H1 (cell line): ENCODE results near the gene GALNT9.
"Not testable (repeated sequence)": the region's sequence is repeated elsewhere in the genome, so short reads cannot be mapped to it uniquely, and the experiment has no call there.

Experiments used
- EP300 ChIP-seq, 2 experiments: IDR thresholded peaks; 1 replicate in 1 of 2; 2 replicates in 1 of 2; pipeline ENCODE4 v1.6.1; 2011 to 2012; ENCODE audit warnings: low read depth in 2 of 2, low read length in 2 of 2, mild to moderate bottlenecking in 2 of 2, borderline replicate concordance in 1 of 2, inconsistent platforms in 1 of 2, moderate library complexity in 1 of 2
- GABPA ChIP-seq: IDR thresholded peaks from 2 replicates; pipeline ENCODE4 v1.6.1; 2011; ENCODE audit warnings: mild to moderate bottlenecking, low read length, moderate library complexity, borderline replicate concordance; ENCODE audit not compliant: insufficient read depth
- GTF2F1 ChIP-seq: IDR thresholded peaks from 2 replicates; pipeline ENCODE4 v1.6.1; 2012; ENCODE audit warnings: low read depth, low read length, improper control_type of control experiment, borderline replicate concordance
- POLR2A ChIP-seq, 2 experiments: IDR thresholded peaks; 1 replicate in 1 of 2; 2 replicates in 1 of 2; pipeline ENCODE4 v1.6.1; 2011; ENCODE audit warnings: low read depth in 2 of 2, low read length in 2 of 2, mild to moderate bottlenecking in 2 of 2; ENCODE audit errors: control extremely low read depth in 1 of 2
- SIN3A ChIP-seq, 2 experiments: IDR thresholded peaks in 1 of 2; conservative IDR thresholded peaks in 1 of 2; 2 replicates each; pipeline ENCODE4 v1.6.1; 2011 to 2012; ENCODE audit warnings: low read length in 2 of 2, improper control_type of control experiment in 1 of 2, low read depth in 1 of 2, mild to moderate bottlenecking in 1 of 2
- SP1 ChIP-seq: IDR thresholded peaks from 2 replicates; pipeline ENCODE4 v1.6.1; 2011; ENCODE audit warnings: low read depth, low read length
- TAF1 ChIP-seq: IDR thresholded peaks from 2 replicates; pipeline ENCODE4 v1.6.1; 2011; ENCODE audit warnings: mild to moderate bottlenecking, low read depth, low read length
- ZNF274 ChIP-seq: IDR thresholded peaks from 2 replicates; pipeline ENCODE4 v1.7.0; 2012; ENCODE audit warnings: low read length, borderline replicate concordance; ENCODE audit errors: extremely low read depth
- TF ChIP-seq, protein P1 (sequence below), 3 experiments: IDR thresholded peaks; 1 replicate in 2 of 3; 2 replicates in 1 of 3; pipeline versions ENCODE4 v1.5.1 to v1.6.1; 2011; ENCODE audit warnings: low read length in 3 of 3, mild to moderate bottlenecking in 3 of 3, inconsistent platforms in 2 of 3, low read depth in 1 of 3, moderate library complexity in 1 of 3; ENCODE audit not compliant: insufficient read depth in 1 of 3; ENCODE audit errors: control extremely low read depth in 1 of 3
- TF ChIP-seq, protein P2 (sequence below): IDR thresholded peaks from 2 replicates; pipeline ENCODE4 v1.6.1; 2011; ENCODE audit warnings: low read length, improper control_type of control experiment

DNA sequence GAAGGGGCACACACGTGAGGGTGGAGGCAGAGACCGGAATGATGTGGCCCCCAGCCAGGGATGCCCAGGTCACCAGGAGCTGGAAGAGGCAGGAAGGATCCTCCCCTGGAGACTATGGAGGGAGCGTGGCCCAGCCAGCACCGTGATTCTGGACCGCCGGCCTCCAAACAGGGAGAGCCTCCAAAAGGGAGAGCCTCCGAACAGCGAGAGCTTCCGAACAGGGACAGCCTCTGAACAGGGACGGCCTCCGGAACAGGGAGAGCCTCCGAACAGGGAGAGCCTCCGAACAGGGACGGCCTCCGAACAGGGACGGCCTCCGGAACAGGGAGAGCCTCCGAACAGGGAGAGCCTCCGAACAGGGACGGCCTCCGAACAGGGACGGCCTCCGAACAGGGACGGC is 33.8 kb downstream of the GALNT9 start:
- TF ChIP-seq, protein P1, sequence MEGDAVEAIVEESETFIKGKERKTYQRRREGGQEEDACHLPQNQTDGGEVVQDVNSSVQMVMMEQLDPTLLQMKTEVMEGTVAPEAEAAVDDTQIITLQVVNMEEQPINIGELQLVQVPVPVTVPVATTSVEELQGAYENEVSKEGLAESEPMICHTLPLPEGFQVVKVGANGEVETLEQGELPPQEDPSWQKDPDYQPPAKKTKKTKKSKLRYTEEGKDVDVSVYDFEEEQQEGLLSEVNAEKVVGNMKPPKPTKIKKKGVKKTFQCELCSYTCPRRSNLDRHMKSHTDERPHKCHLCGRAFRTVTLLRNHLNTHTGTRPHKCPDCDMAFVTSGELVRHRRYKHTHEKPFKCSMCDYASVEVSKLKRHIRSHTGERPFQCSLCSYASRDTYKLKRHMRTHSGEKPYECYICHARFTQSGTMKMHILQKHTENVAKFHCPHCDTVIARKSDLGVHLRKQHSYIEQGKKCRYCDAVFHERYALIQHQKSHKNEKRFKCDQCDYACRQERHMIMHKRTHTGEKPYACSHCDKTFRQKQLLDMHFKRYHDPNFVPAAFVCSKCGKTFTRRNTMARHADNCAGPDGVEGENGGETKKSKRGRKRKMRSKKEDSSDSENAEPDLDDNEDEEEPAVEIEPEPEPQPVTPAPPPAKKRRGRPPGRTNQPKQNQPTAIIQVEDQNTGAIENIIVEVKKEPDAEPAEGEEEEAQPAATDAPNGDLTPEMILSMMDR (IDR thresholded peaks at IDR 0.05; ENCODE audit: control extremely low read depth in 1 of 3, insufficient read depth in 1 of 3, low read depth in 1 of 3, low read length in 3 of 3), result not testable (repeated sequence)
- TF ChIP-seq TAF1; ZNF274; SP1; GABPA; GTF2F1; SIN3A (conservative IDR thresholded peaks at IDR 0.05 in 1 of 2, IDR thresholded peaks at IDR 0.05 in 1 of 2; ENCODE audit: low read depth in 1 of 2, low read length in 2 of 2); POLR2A (IDR thresholded peaks at IDR 0.05; ENCODE audit: control extremely low read depth in 1 of 2, low read depth in 2 of 2, low read length in 2 of 2); EP300 (IDR thresholded peaks at IDR 0.05; ENCODE audit: borderline replicate concordance in 1 of 2, low read depth in 2 of 2, low read length in 2 of 2): not testable (repeated sequence)
- TF ChIP-seq, protein P2, sequence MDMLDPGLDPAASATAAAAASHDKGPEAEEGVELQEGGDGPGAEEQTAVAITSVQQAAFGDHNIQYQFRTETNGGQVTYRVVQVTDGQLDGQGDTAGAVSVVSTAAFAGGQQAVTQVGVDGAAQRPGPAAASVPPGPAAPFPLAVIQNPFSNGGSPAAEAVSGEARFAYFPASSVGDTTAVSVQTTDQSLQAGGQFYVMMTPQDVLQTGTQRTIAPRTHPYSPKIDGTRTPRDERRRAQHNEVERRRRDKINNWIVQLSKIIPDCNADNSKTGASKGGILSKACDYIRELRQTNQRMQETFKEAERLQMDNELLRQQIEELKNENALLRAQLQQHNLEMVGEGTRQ, result not testable (repeated sequence)
